SK-N-MC (cell line): Measurements from ENCODE around the gene PLEKHG4B.

Experiments used
- DNase-seq: peaks from one replicate; pipeline ENCODE4 v3.0.0-alpha.2; 2011; ENCODE audit warnings: low read depth, low spot score
- H3K27ac ChIP-seq: fragments of 200-600 bp; sonication (generic); 2 replicates; pipeline ENCODE4 v1.5.1; 2016; ENCODE audit warnings: mixed run types
- H3K36me3 ChIP-seq: fragments of 200-600 bp; sonication (generic); 2 replicates; pipeline ENCODE4 v1.6.1; 2017; ENCODE audit warnings: antibody characterized with exemption, low read length, mixed read lengths; ENCODE audit not compliant: insufficient read depth
- H3K4me3 ChIP-seq: fragments of 200-600 bp; sonication (generic); 2 replicates; pipeline ENCODE4 v1.5.1; 2016
- H3K9ac ChIP-seq: fragments of 200-600 bp; sonication (generic); 2 replicates; pipeline ENCODE4 v1.8.0; 2017; ENCODE audit warnings: mixed run types, mixed read lengths; ENCODE audit not compliant: insufficient read length
- H3K9me3 ChIP-seq: fragments of 200-600 bp; sonication (generic); 2 replicates; pipeline ENCODE4 v1.6.1; 2017; ENCODE audit warnings: low read depth, mild to moderate bottlenecking, antibody characterized with exemption, low read length, moderate library complexity, mixed read lengths
- EZH2 ChIP-seq: fragments of 200-600 bp; sonication (generic); IDR thresholded peaks from one replicate; pipeline ENCODE4 v1.6.1; 2017; ENCODE audit warnings: antibody characterized with exemption
- FOXP2 ChIP-seq: optimal IDR thresholded peaks from 2 replicates; pipeline ENCODE3; 2011; ENCODE audit warnings: mild to moderate bottlenecking, moderate library complexity; ENCODE audit not compliant: insufficient read depth; ENCODE audit errors: extremely low read length, control extremely low read depth
- POLR2AphosphoS5 ChIP-seq: IDR thresholded peaks from 2 replicates; pipeline ENCODE4 v1.6.1; 2012; ENCODE audit warnings: mild to moderate bottlenecking, low read depth, low read length, borderline replicate concordance

PLEKHG4B gene

GRCh38 chr5:157801-158200 is 65.8 kb downstream of the PLEKHG4B start:
- Histone ChIP-seq H3K9ac (no peak overlapping the region), H3K4me3 (no peak overlapping the region), H3K36me3 (no peaks in the 10 kb centered on the region), H3K9me3 (no peaks in the 10 kb centered on the region), H3K27ac (no peak overlapping the region)
- DNase-seq: no peak
- TF ChIP-seq FOXP2 (no peak), EZH2 (no peak), POLR2AphosphoS5 (no peak)

GRCh38 chr5:158807-159447 is 67.0 kb downstream of the PLEKHG4B start:
- no peak for DNase-seq
- H3K4me3 ChIP-seq: no peak overlapping the region
- H3K9me3 ChIP-seq: no peaks in the 10 kb centered on the region
- no peak for TF ChIP-seq POLR2AphosphoS5
- no peak for TF ChIP-seq FOXP2
- no peak for TF ChIP-seq EZH2
- no peaks in the 10 kb centered on the region for H3K36me3 ChIP-seq
- no peak overlapping the region for H3K9ac ChIP-seq
- H3K27ac ChIP-seq: no peak overlapping the region

GRCh38 chr5:159448-160172 is 67.6 kb downstream of the PLEKHG4B start:
- peak; percentile 24 for DNase-seq
- no peaks in the 10 kb centered on the region for H3K36me3 ChIP-seq
- no peak overlapping the region for H3K4me3 ChIP-seq
- no peaks in the 10 kb centered on the region for H3K9me3 ChIP-seq
- no peak for TF ChIP-seq EZH2
- no peak for TF ChIP-seq POLR2AphosphoS5
- no peak for TF ChIP-seq FOXP2
- H3K9ac ChIP-seq: no peak overlapping the region
- no peak overlapping the region for H3K27ac ChIP-seq

- no peak overlapping the region for H3K4me3 ChIP-seq
- no peak overlapping the region for H3K9ac ChIP-seq
- H3K36me3 ChIP-seq: no peaks in the 10 kb centered on the region
- H3K27ac ChIP-seq: no peak overlapping the region
- H3K9me3 ChIP-seq: no peaks in the 10 kb centered on the region
- no peak for DNase-seq
- TF ChIP-seq FOXP2: no peak
- TF ChIP-seq EZH2: no peak
- TF ChIP-seq POLR2AphosphoS5: no peak
These were observed 68.2 kb downstream of the PLEKHG4B start for GRCh38 chr5:160173-160510.

- Histone ChIP-seq H3K9me3 (no peaks in the 10 kb centered on the region), H3K36me3 (no peaks in the 10 kb centered on the region), H3K4me3 (no peak overlapping the region), H3K27ac (no peak overlapping the region), H3K9ac (no peak overlapping the region)
- TF ChIP-seq EZH2 (no peak), FOXP2 (no peak), POLR2AphosphoS5 (no peak)
- DNase-seq: no peak
These were observed 69.2 kb downstream of the PLEKHG4B start for GRCh38 chr5:160921-161802.

- Histone ChIP-seq H3K27ac (no peak overlapping the region), H3K9me3 (no peaks in the 10 kb centered on the region), H3K4me3 (no peak overlapping the region), H3K36me3 (no peaks in the 10 kb centered on the region), H3K9ac (no peak overlapping the region)
- TF ChIP-seq FOXP2: no peak
- TF ChIP-seq POLR2AphosphoS5: no peak
- TF ChIP-seq EZH2: no peak
- DNase-seq: no peak
These were observed 69.8 kb downstream of the PLEKHG4B start for GRCh38 chr5:161803-162110.

- TF ChIP-seq EZH2 (no peak), FOXP2 (no peak), POLR2AphosphoS5 (no peak)
- H3K4me3 ChIP-seq: no peak overlapping the region
- no peak overlapping the region for H3K9ac ChIP-seq
- no peak for DNase-seq
- no peaks in the 10 kb centered on the region for H3K9me3 ChIP-seq
- no peak overlapping the region for H3K27ac ChIP-seq
- H3K36me3 ChIP-seq: no peaks in the 10 kb centered on the region
These were observed 70.2 kb downstream of the PLEKHG4B start for GRCh38 chr5:162190-162564.

- Histone ChIP-seq H3K9ac (no peak overlapping the region), H3K27ac (no peak overlapping the region), H3K4me3 (no peak overlapping the region), H3K9me3 (no peaks in the 10 kb centered on the region), H3K36me3 (no peaks in the 10 kb centered on the region)
- TF ChIP-seq FOXP2 (no peak), EZH2 (no peak), POLR2AphosphoS5 (no peak)
- no peak for DNase-seq
These were observed 70.8 kb downstream of the PLEKHG4B start for GRCh38 chr5:162565-163337.
